Kidney (tissue), 14 donors: ENCODE data around the gene PARK7. TPM values are rescaled to one million over a fixed set of nuclear protein-coding genes. Genes with fewer than 3 reads are reported as not detected.

Experiments
- DNase-seq, 5 donors: peaks; one replicate each; pipeline ENCODE4 v3.0.0-alpha.2; 2013 to 2020
- FAIRE-seq: peaks from 2 replicates; lab custom pipeline; 2012; peaks lifted over from hg19 to GRCh38; lab: Jason Lieb, UNC
- H3K27ac ChIP-seq, 2 donors: one replicate each; pipeline ENCODE4 v1.7.0; 2013; ENCODE audit warnings: low read depth in 2 of 2, low read length in 2 of 2, inconsistent platforms in 1 of 2
- H3K27me3 ChIP-seq: one replicate; pipeline ENCODE4 v1.7.1; 2013; ENCODE audit warnings: low read length, inconsistent platforms; ENCODE audit not compliant: control insufficient read depth, insufficient read depth
- H3K36me3 ChIP-seq, 3 donors: one replicate each; pipeline versions ENCODE4 v1.7.0 to v1.7.1; 2013; ENCODE audit warnings: low read length in 3 of 3, control low read depth in 1 of 3, inconsistent platforms in 1 of 3; ENCODE audit not compliant: insufficient read depth in 3 of 3, control insufficient read depth in 2 of 3
- H3K4me1 ChIP-seq, 3 donors: one replicate each; pipeline versions ENCODE4 v1.7.0 to v1.7.1; 2013; ENCODE audit warnings: low read length in 3 of 3, inconsistent platforms in 1 of 3, low read depth in 1 of 3; ENCODE audit not compliant: control insufficient read depth in 2 of 3, insufficient read depth in 2 of 3
- H3K4me3 ChIP-seq, 3 donors: one replicate each; pipeline versions ENCODE4 v1.7.0 to v1.8.1; 2013; ENCODE audit warnings: low read length in 3 of 3, control low read depth in 1 of 3, inconsistent platforms in 1 of 3
- H3K9ac ChIP-seq, 3 donors: one replicate each; pipeline versions ENCODE4 v1.7.0 to v1.7.1; 2013; ENCODE audit warnings: low read length in 3 of 3, control low read depth in 1 of 3, inconsistent platforms in 1 of 3
- H3K9me3 ChIP-seq, 3 donors: one replicate each; pipeline versions ENCODE4 v1.7.0 to v1.7.1; 2013; ENCODE audit warnings: low read length in 3 of 3, control low read depth in 1 of 3, inconsistent platforms in 1 of 3; ENCODE audit not compliant: control insufficient read depth in 2 of 3, insufficient read depth in 1 of 3
- intact Hi-C: fragments of 100-400 bp; cut with DNase I; formaldehyde crosslinking; loops from one replicate; pipeline ENCODE4 v1.11.1; 2022
- polyA plus RNA-seq: library from polyadenylated mRNA; stranded (reverse); fragments of 350-450 nt; fragmentation: Illumina TruSeq; extraction: RNeasy Lipid Tissue Mini Kit (QIAGEN cat#74804); gene quantifications from one replicate; pipeline ENCODE4 v1.2.3, GENCODE V29; 2014; ENCODE audit warnings: low read depth, low replicate concordance; ENCODE audit not compliant: insufficient read depth
- total RNA-seq: library from RNA; stranded (reverse); fragmentation: NEBNext Ultra II Directional; extraction: Animal tissue kit (Norgen Biotek cat#: 25700); gene quantifications from one replicate; pipeline ENCODE4 v1.2.1, GENCODE V29; 2021
- TF ChIP-seq, protein P1 (sequence below): IDR thresholded peaks from 3 replicates; pipeline ENCODE4 v1.5.1; 2012; ENCODE audit warnings: mild to moderate bottlenecking, moderate library complexity, borderline replicate concordance; ENCODE audit not compliant: insufficient read depth; ENCODE audit errors: extremely low read depth
- donor health status: control.
- donor health status: control.
- donor health status: control.
- donor health status: control.
- donor health status: control.
- donor health status: DM: yes; HTN: yes; CAD: no.
- donor health status: Normal renal cell carcinoma (clear cell type).

Gene PARK7
- total and polyA plus RNA-seq, 2 donors from 2014 or later, result 239 to 481 TPM

DNA sequence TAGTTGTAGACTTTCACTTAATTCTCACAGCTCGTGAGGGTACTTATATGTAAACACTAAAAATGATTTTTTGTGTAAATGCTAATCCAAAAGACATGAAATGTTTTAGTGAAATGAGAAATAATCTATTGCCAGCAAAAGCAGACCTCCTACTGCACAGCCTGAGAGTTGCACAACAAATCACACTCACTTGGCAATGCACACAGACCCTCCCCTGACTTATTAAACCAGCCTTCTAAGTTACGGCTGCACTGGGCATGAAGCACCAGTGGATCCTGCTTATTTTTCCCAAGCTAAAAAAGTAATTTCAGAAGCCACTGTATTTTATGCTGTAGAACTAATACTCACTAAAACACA is 54.3 kb downstream of the PARK7 start:
- Histone ChIP-seq H3K9me3 (no peaks in the 10 kb centered on the region), H3K27me3 (no peaks in the 10 kb centered on the region), H3K9ac (peak overlapping the region in 1 of 3 donors; percentile 14), H3K4me3 (peak overlapping the region in 1 of 3 donors; percentile 16), H3K36me3 (peaks cover 0 to 47% (median 38%) of the 10 kb centered on the region in 3 donors), H3K27ac (peak overlapping the region in 1 of 2 donors; percentile 44), H3K4me1 (peaks cover 0 to 43% (median 19%) of the 10 kb centered on the region in 3 donors)
- no peak for FAIRE-seq
- DNase-seq, result no peak
- TF ChIP-seq, protein P1, sequence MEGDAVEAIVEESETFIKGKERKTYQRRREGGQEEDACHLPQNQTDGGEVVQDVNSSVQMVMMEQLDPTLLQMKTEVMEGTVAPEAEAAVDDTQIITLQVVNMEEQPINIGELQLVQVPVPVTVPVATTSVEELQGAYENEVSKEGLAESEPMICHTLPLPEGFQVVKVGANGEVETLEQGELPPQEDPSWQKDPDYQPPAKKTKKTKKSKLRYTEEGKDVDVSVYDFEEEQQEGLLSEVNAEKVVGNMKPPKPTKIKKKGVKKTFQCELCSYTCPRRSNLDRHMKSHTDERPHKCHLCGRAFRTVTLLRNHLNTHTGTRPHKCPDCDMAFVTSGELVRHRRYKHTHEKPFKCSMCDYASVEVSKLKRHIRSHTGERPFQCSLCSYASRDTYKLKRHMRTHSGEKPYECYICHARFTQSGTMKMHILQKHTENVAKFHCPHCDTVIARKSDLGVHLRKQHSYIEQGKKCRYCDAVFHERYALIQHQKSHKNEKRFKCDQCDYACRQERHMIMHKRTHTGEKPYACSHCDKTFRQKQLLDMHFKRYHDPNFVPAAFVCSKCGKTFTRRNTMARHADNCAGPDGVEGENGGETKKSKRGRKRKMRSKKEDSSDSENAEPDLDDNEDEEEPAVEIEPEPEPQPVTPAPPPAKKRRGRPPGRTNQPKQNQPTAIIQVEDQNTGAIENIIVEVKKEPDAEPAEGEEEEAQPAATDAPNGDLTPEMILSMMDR, result no peak
- intact Hi-C loops, result no loop called here

DNA sequence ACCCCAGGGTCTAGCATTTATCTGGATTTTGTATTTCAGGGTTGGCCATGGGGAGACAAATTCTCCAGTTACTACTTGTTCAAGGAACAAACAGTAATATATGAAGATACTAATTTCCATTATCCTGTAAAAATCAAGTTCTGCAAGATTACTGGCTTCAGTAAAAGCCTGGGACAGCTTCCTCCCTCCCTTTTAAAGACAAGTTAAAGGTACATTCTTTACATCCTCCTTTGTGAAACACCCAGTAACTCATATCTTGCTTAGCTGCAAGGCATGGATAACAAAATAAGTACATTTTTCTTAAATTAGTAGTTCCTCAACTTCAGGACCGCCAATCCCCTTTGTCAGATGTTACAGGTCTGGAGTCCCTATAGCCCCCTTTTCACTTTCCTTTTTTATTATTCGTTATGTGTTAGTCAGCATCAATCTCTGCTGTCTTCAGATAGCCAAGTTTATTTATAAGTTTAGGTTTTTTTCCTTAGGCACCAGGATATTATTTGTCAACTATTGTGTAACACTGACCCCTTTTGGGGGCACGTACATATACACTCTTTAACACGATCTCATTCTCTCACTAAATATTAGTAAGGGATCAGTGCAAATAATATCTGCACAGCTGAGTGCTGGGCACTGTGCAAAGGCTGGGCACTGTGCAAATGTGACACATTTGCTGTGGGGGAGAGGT is 54.8 kb downstream of the PARK7 start:
- intact Hi-C loops, result no loop called here
- H3K27ac ChIP-seq, result peak overlapping the region in 1 of 2 donors; percentile 44
- H3K4me3 ChIP-seq, result peak overlapping the region in 1 of 3 donors; percentile 16
- H3K4me1 ChIP-seq, result peaks cover 0 to 43% (median 19%) of the 10 kb centered on the region in 3 donors
- H3K36me3 ChIP-seq, result peaks cover 0 to 41% (median 34%) of the 10 kb centered on the region in 3 donors
- peak overlapping the region in 2 of 3 donors; percentile 14 to 17 for H3K9ac ChIP-seq
- DNase-seq (no peak), FAIRE-seq (no peak)
- no peaks in the 10 kb centered on the region for H3K27me3 ChIP-seq
- no peaks in the 10 kb centered on the region for H3K9me3 ChIP-seq
- TF ChIP-seq, protein P1, result no peak

DNA sequence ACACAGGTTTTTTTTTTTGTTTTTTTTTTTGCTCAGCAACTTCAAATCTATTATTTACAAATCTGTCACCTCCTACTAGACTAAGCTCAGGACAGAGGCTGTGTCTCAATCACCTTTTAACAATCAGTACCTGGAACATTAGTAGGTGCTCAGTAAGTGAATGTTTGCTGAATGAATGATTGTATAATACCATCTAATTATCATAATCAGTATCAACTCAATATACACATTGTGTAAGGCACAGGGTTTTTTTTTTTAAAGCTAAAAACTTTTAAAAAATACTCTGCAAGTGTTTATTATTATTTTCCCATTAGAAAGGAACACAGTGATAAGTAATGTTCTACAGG is 55.4 kb downstream of the PARK7 start:
- intact Hi-C loops, result no loop called here
- Histone ChIP-seq H3K9ac (no peak overlapping the region), H3K4me3 (no peak overlapping the region), H3K9me3 (no peaks in the 10 kb centered on the region), H3K27ac (no peak overlapping the region), H3K4me1 (peaks cover 0 to 43% (median 19%) of the 10 kb centered on the region in 3 donors), H3K36me3 (peaks cover 0 to 42% (median 28%) of the 10 kb centered on the region in 3 donors), H3K27me3 (no peaks in the 10 kb centered on the region)
- DNase-seq (no peak), FAIRE-seq (no peak)
- TF ChIP-seq, protein P1, result no peak
